Lower leg skin (tissue), 3 donors: ENCODE measurements around the gene ATG101.

Experiments
- POLR2A ChIP-seq, 2 donors: fragments of 450-650 bp; IDR thresholded peaks; one replicate each; pipeline ENCODE4 v1.6.1; 2016 to 2017; ENCODE audit warnings: antibody characterized with exemption in 2 of 2, mild to moderate bottlenecking in 1 of 2, moderate library complexity in 1 of 2
- TF ChIP-seq, protein P1 (sequence below), 3 donors: fragments of 450-650 bp; IDR thresholded peaks; one replicate each; pipeline ENCODE4 v1.5.1; 2016; ENCODE audit warnings: antibody characterized with exemption in 3 of 3, mild to moderate bottlenecking in 3 of 3, moderate library complexity in 2 of 3

- TF ChIP-seq, protein P1, sequence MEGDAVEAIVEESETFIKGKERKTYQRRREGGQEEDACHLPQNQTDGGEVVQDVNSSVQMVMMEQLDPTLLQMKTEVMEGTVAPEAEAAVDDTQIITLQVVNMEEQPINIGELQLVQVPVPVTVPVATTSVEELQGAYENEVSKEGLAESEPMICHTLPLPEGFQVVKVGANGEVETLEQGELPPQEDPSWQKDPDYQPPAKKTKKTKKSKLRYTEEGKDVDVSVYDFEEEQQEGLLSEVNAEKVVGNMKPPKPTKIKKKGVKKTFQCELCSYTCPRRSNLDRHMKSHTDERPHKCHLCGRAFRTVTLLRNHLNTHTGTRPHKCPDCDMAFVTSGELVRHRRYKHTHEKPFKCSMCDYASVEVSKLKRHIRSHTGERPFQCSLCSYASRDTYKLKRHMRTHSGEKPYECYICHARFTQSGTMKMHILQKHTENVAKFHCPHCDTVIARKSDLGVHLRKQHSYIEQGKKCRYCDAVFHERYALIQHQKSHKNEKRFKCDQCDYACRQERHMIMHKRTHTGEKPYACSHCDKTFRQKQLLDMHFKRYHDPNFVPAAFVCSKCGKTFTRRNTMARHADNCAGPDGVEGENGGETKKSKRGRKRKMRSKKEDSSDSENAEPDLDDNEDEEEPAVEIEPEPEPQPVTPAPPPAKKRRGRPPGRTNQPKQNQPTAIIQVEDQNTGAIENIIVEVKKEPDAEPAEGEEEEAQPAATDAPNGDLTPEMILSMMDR (IDR thresholded peaks at IDR 0.05), result no peak
- TF ChIP-seq POLR2A (IDR thresholded peaks at IDR 0.05), result no peak
Measured at GRCh38 chr12:52046859-52047258, 22.9 kb upstream of the ATG101 start.
